NCI-H524 treated with DMSO at 0.1 percent for 48 hours (cell line): ENCODE data around the gene VAMP1.
"Not testable (repeated sequence)": the region's sequence is repeated elsewhere in the genome, so short reads cannot be mapped to it uniquely, and the experiment has no call there.

Experiments used
- DNase-seq: peaks from one replicate; lab custom pipeline; 2025; lab: John Stamatoyannopoulos, UW

VAMP1 gene

DNA sequence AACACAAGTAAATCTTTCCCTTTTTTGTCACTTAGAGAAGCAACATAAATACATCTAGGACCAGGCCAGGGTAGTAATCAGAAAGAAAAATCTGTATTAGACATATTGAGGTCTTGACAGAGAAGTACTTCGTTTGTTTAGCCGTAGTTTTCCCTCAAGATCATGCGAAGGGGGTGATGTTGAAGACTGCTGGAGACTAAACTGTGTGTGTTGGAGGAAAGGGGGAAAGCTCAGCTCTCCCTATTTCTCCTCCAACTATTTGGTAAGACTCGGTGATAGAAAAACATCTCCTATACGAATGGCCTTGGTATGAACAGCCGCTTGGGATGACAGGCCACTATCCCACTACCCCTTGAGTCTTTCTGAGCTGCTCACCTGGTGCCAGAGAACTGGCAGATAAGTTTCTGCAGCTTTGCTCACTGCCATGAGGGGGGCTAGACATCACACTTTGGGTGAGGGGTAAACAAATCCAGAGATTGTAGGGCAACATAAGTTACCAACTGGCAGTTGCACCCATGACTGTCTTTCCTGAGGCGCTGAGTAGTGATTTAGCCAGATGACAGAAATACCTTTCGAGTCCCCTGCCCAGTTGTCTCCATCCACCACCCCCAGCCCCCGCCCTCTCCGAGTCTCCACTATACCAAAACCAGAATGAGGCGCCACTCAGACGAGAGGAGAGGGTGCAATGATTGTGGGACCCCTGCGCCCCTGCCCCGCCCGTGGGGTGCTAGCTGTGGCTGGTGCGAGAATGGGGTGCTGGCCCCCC lies 685 bp downstream of the VAMP1 start:
- no peak for DNase-seq

DNA sequence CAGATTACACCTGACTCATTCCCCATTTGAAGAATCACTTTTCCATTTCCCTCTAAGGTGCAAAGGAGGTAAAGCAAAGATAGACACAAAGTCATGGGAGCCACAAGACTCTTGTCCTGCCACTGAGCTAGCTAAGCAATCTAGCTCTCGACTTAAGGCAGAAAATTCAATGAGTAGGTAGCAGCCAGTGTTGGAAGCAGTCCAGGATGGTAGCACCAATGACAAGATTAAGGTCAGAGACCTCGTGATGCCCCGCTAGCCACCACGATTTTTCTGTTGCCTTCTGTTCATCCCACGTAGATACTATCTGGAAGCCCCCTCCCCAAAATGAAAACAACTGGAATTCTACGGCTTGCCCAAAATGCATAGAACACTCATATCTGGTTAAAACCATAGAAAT lies 1.4 kb downstream of the VAMP1 start:
- no peak for DNase-seq

GRCh38 chr12:6468283-6468575 lies 2.2 kb downstream of the VAMP1 start:
- DNase-seq, result no peak

DNA sequence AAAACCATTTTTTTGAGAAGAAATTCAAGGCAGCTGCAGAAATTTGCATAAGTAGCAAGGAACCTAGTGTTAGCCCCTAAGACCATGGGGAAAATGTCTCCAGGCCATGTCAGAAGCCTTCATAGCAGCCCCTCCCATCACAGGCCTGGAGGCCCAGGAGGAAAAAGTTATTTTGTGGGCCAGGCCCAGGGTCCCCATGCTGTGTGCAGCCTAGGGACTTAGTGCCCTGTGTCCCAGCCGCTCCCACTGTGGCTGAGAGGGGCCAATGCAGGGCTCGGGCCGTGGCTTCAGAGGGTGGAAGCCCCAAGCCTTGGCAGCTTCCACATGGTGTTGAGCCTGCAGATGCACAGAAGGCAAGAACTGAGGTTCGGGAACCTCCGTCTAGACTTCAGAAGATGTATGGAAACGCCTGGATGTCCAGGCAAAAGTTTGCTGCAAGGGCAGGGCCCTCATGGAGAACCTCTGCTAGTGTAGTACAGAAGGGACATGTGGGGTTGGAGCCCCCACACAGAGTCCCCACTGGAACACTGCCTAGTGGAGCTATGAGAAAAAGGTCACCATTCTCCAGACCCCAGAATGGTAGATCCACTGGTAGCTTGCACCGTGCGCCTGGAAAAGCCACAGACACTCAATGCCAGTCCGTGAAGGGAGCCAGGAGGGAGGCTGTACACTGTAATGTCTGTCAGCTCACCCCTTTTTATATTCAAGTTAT lies 2.8 kb downstream of the VAMP1 start:
- not testable (repeated sequence) for DNase-seq

- not testable (repeated sequence) for DNase-seq
Observed at GRCh38 chr12:6466751-6467150, 3.7 kb downstream of the VAMP1 start.

- no peak for DNase-seq
Observed at GRCh38 chr12:6466184-6466573, 4.3 kb downstream of the VAMP1 start.

GRCh38 chr12:6465467-6466183 lies 4.9 kb downstream of the VAMP1 start:
- DNase-seq, result no peak

- no peak for DNase-seq
Observed at GRCh38 chr12:6464531-6464930, 5.9 kb downstream of the VAMP1 start.

DNA sequence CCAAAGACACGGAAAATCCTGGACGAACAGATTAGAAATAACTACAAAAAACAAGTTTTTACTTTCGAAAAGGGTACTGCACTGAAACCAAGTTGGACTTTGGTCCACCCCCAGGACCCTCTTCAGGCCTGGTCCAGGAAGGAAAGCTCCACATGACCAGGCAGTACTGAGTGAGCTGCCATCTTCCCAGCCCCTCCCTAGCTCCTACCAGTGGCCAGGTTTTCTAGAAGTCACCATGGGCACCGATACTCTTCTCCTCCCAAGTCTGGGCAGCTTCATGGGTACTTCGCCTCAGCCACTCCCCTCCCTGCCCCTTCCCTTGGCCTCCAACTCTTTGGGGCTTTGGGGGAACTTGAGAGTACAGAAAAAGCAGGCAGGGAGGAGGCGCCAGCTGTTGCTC lies 6.6 kb downstream of the VAMP1 start:
- no peak for DNase-seq

- DNase-seq, result no peak
Observed at GRCh38 chr12:6463216-6463615, 7.3 kb downstream of the VAMP1 start.

DNA sequence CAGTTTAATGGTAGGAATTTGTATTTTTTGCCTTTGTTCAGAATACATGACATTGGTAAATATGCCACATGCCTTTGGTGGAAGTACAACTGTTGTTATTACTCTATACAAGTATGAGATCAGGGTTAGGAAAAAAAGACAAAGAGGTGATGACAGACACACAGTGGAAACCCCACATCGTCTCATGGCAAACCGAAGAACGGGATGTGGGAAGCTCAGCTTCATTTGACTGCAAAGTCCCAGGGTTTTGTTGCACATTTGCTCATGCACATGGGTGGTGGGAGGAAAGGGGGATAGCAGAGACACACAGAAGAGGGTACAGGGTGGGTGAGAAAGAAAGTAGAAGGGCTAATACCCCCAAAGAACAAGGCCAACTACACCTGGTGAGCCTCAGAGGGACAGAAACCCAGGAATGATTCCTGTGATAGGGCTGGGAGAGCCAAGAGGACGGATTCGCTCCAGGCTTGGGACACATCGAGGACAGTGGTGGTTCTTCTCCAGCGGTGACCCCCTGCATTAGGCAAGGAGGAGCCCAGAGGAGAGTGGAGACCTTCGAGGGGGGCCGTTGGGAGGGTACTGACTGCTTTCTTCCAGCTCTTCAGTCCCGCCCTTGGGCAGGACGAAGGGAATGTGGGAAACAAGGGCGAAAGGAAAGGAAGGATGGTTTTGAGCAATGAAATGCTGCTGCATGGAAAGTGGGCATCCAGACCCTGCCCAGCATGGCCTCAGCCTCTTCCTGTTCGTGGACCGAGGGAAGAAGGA lies 8.1 kb downstream of the VAMP1 start:
- no peak for DNase-seq

GRCh38 chr12:6461401-6462233 lies 8.9 kb downstream of the VAMP1 start:
- no peak for DNase-seq

- no peak for DNase-seq
Observed at GRCh38 chr12:6460751-6461371, 9.6 kb downstream of the VAMP1 start.

DNA sequence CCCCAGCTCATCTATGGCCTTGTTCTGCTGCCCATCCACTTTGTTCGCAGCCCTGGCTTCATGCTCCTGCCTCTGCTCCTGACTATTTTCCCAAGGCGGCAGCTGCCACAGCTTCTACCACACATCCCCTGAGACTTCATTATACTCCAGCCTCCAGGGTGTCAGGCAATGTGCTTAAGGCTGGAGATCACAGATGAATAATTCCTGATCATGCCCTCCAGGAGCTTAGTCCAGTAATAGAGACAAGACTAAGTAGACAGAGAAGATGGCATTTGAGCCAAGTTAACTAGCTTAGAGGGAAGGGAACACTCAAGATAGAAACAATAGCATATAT lies 11.5 kb downstream of the VAMP1 start:
- DNase-seq, result no peak

GRCh38 chr12:6458281-6459003 lies 12.0 kb downstream of the VAMP1 start:
- no peak for DNase-seq

DNA sequence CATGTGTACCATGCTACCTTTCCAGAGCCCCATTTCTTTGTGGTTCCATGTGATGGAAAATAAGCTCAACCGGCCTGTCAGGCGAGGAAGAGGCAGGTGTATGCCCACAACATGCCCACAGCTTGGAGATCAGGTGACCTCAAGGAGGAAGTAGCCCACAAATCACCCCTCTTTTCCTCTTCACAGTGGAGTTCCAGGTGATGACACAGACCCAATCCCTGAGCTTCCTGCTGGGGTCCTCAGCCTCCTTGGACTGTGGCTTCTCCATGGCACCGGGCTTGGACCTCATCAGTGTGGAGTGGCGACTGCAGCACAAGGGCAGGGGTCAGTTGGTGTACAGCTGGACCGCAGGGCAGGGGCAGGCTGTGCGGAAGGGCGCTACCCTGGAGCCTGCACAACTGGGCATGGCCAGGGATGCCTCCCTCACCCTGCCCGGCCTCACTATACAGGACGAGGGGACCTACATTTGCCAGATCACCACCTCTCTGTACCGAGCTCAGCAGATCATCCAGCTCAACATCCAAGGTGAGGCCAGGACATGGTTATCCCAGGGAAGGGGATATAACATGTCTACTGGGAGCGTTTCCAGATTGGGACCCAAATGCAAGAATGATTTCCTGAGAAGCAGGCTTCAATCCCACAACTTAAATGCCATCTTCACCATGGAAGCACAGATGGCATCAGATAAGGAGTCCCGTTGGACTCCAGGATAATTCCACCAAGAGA lies 13.1 kb downstream of the VAMP1 start:
- DNase-seq, result no peak

DNA sequence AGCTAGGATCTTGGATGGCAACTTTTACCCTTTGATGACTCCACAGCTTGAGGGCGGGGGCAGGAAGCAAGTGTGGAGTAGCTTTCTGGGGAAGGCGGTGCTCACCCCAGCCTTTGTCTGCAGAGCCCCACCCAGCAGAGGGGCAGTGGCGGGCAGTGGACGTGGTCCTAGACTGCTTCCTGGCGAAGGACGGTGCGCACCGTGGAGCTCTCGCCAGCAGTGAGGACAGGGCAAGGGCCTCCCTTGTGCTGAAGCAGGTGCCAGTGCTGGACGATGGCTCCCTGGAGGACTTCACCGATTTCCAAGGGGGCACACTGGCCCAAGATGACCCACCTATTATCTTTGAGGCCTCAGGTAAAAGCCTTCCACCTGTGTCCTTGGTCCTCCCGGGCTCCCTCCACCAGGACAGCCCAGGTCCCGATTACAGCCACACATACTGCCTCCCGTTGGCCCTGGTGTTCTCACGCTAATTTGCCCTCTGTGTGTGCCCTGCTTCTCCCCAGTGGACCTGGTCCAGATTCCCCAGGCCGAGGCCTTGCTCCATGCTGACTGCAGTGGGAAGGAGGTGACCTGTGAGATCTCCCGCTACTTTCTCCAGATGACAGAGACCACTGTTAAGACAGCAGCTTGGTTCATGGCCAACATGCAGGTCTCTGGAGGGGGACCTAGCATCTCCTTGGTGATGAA lies 17.4 kb downstream of the VAMP1 start:
- DNase-seq, result no peak

- DNase-seq, result no peak
Observed at GRCh38 chr12:6452245-6452943, 18.1 kb downstream of the VAMP1 start.
